ENCODE data around the gene TRAPPC14. TPM values are rescaled to one million over a fixed set of nuclear protein-coding genes. Genes with fewer than 3 reads are reported as not detected.

Gene TRAPPC14
- total RNA-seq, 4 donors from 2014 or later, result 19.7 to 69.0 (median 35.8) TPM

GRCh38 chr7:100128637-100128963 lies 29.9 kb downstream of the TRAPPC14 start:
- Histone ChIP-seq H3K27me3 (no peaks in the 10 kb centered on the region), H3K4me1 (peaks cover 42% of the 10 kb centered on the region), H3K27ac (no peak overlapping the region), H3K9me3 (no peaks in the 10 kb centered on the region), H3K4me3 (no peak overlapping the region), H3K36me3 (no peaks in the 10 kb centered on the region)
- 53% methylated on average over 1 of the region's 1 CpG for WGBS
- no peak for TF ChIP-seq EP300 (IDR thresholded peaks at IDR 0.05)
- TF ChIP-seq POLR2A (IDR thresholded peaks at IDR 0.05), result no peak
- no peak for TF ChIP-seq CTCF (IDR thresholded peaks at IDR 0.05)
- TF ChIP-seq POLR2AphosphoS5 (IDR thresholded peaks at IDR 0.05), result no peak
- DNase-seq (ENCODE audit: low spot score in 2 of 2), result no peak

GRCh38 chr7:100127866-100128636 lies 30.5 kb downstream of the TRAPPC14 start:
- Histone ChIP-seq H3K4me3 (peak overlapping the region; percentile 91), H3K9me3 (no peaks in the 10 kb centered on the region), H3K36me3 (no peaks in the 10 kb centered on the region), H3K27me3 (no peaks in the 10 kb centered on the region), H3K4me1 (peaks cover 42% of the 10 kb centered on the region), H3K27ac (peak overlapping the region; percentile 99)
- WGBS, result 5% methylated on average over 19 of the region's 37 CpGs
- TF ChIP-seq POLR2AphosphoS5 (IDR thresholded peaks at IDR 0.05) (no peak), CTCF (IDR thresholded peaks at IDR 0.05) (no peak), EP300 (IDR thresholded peaks at IDR 0.05) (no peak), POLR2A (IDR thresholded peaks at IDR 0.05) (no peak)
- DNase-seq (ENCODE audit: low spot score in 2 of 2), result no peak

GRCh38 chr7:100126931-100127865 lies 31.3 kb downstream of the TRAPPC14 start, which contains the start of gene MBLAC1:
MBLAC1 (plus strand) TSS chr7:100126967; CDS start chr7:100127396, 429 bp downstream.
- Histone ChIP-seq H3K27me3 (no peaks in the 10 kb centered on the region), H3K27ac (peak within 1 kb of the TSS; percentile 99), H3K4me3 (peak within 1 kb of the TSS; percentile 91), H3K36me3 (no peaks in the 10 kb centered on the region), H3K4me1 (peaks cover 42% of the 10 kb centered on the region), H3K9me3 (no peaks in the 10 kb centered on the region)
- DNase-seq (ENCODE audit: low spot score in 2 of 2), result peak; percentile 91 to 97
- TF ChIP-seq CTCF (IDR thresholded peaks at IDR 0.05), result no peak
- TF ChIP-seq POLR2AphosphoS5 (IDR thresholded peaks at IDR 0.05), result peak in 2 of 3 donors; percentile 28 to 71
- WGBS, result under 1% methylated on average over 27 of the region's 85 CpGs

- DNase-seq (ENCODE audit: low spot score in 2 of 2), result no peak
- no peaks in the 10 kb centered on the region for H3K27me3 ChIP-seq
- H3K27ac ChIP-seq, result peak overlapping the region; percentile 99
- peaks cover 41% of the 10 kb centered on the region for H3K4me1 ChIP-seq
- peak overlapping the region; percentile 91 for H3K4me3 ChIP-seq
- H3K9me3 ChIP-seq, result no peaks in the 10 kb centered on the region
- 13% methylated on average over 24 of the region's 29 CpGs for WGBS
- H3K36me3 ChIP-seq, result no peaks in the 10 kb centered on the region
- TF ChIP-seq POLR2A (IDR thresholded peaks at IDR 0.05) (no peak), CTCF (IDR thresholded peaks at IDR 0.05) (peak in 1 of 2 donors; percentile 1), EP300 (IDR thresholded peaks at IDR 0.05) (no peak), POLR2AphosphoS5 (IDR thresholded peaks at IDR 0.05) (peak in 1 of 3 donors; percentile 5)
Measured at GRCh38 chr7:100126239-100126930, 32.1 kb downstream of the TRAPPC14 start.

All from suprapubic skin (tissue), 4 donors.